Metanephros (tissue), 2 donors: ENCODE data around the gene RPS6KB2. TPM values are rescaled to one million over a fixed set of nuclear protein-coding genes. Genes with fewer than 3 reads are reported as not detected.

Experiments
- small RNA-seq: library from RNA; depleted of rRNA; stranded (forward); fragments of <200 nt; gene quantifications from one replicate; pipeline ENCODE3, GENCODE V24; 2014; ENCODE audit warnings: low replicate concordance
- total RNA-seq: library from RNA; depleted of rRNA; stranded (reverse); fragments of >200 nt; gene quantifications from one replicate; pipeline ENCODE4 v1.2.3, GENCODE V29; 2014

RPS6KB2 gene
- 35.5 TPM for total RNA-seq

GRCh38 chr11:67428052-67429001 lies at the start of gene RPS6KB2:
RPS6KB2 (plus strand) TSS chr11:67428494; CDS start chr11:67428546, 52 bp downstream.

GRCh38 chr11:67391304-67392182 lies 36.8 kb upstream of the RPS6KB2 start, which contains the start of gene RAD9A:
RAD9A (plus strand) TSS chr11:67391986; CDS start chr11:67392045, 59 bp downstream.

GRCh38 chr11:67401495-67402191 lies 26.7 kb upstream of the RPS6KB2 start, which contains the start of gene PPP1CA:
PPP1CA (minus strand) TSS chr11:67401858; CDS start chr11:67401782, 76 bp downstream.

GRCh38 chr11:67415501-67416304 lies 12.6 kb upstream of the RPS6KB2 start, which contains the start of gene CARNS1:
CARNS1 (plus strand) TSS chr11:67415678; CDS start chr11:67416200, 522 bp downstream.

GRCh38 chr11:67437082-67437808 lies 9.0 kb downstream of the RPS6KB2 start, which contains the start of gene PTPRCAP:
PTPRCAP (minus strand) TSS chr11:67437682; CDS start chr11:67437619, 63 bp downstream.

GRCh38 chr11:67452141-67452952 lies 24.1 kb downstream of the RPS6KB2 start, which contains the start of gene GPR152:
GPR152 (minus strand) TSS chr11:67452729; CDS start chr11:67452724, 5 bp downstream.

GRCh38 chr11:67455054-67455453 lies 26.8 kb downstream of the RPS6KB2 start, which contains the start of gene CABP4:
CABP4 (plus strand) TSS chr11:67455354; CDS start chr11:67455424, 70 bp downstream.

GRCh38 chr11:67468759-67469507 lies 40.6 kb downstream of the RPS6KB2 start, which contains the start of gene TMEM134:
TMEM134 (minus strand) TSS chr11:67469251; CDS start chr11:67469192, 59 bp downstream.

GRCh38 chr11:67482827-67483798 lies 54.8 kb downstream of the RPS6KB2 start, which contains the start of gene AIP:
AIP (plus strand) TSS chr11:67483026; CDS start chr11:67483159, 133 bp downstream.

Small RNA genes within 50 kb of the gene (small RNA-seq; reads per million reads assigned to genes)
- not detected for gene RNU6-1238P

Other genes starting within 250 kb of the RPS6KB2 start
- 39.3 TPM for gene GRK2, start 162.0 kb upstream of the RPS6KB2 start, total RNA-seq
- 52.0 TPM for gene ANKRD13D, start 139.2 kb upstream of the RPS6KB2 start, total RNA-seq
- gene SSH3, start 125.0 kb upstream of the RPS6KB2 start, total RNA-seq: 22.5 TPM
- 15.9 TPM for gene POLD4, start 74.9 kb upstream of the RPS6KB2 start, total RNA-seq
- gene CLCF1, start 54.9 kb upstream of the RPS6KB2 start, total RNA-seq: 3.5 TPM
- 22.3 TPM for gene RAD9A, start 36.5 kb upstream of the RPS6KB2 start, total RNA-seq
- gene PPP1CA, start 26.6 kb upstream of the RPS6KB2 start, total RNA-seq: 144 TPM
- 4.9 TPM for gene TBC1D10C, start 24.4 kb upstream of the RPS6KB2 start, total RNA-seq
- gene CARNS1, start 12.8 kb upstream of the RPS6KB2 start, total RNA-seq: 8.8 TPM
- 2.5 TPM for gene PTPRCAP, start 9.2 kb downstream of the RPS6KB2 start, total RNA-seq
- 89.6 TPM for gene CORO1B, start 15.0 kb downstream of the RPS6KB2 start, total RNA-seq
- gene GPR152, start 24.2 kb downstream of the RPS6KB2 start, total RNA-seq: not detected
- gene CABP4, start 26.9 kb downstream of the RPS6KB2 start, total RNA-seq: 0.58 TPM
- 56.6 TPM for gene TMEM134, start 40.8 kb downstream of the RPS6KB2 start, total RNA-seq
- gene AIP, start 54.5 kb downstream of the RPS6KB2 start, total RNA-seq: 65.4 TPM
- 60.2 TPM for gene PITPNM1, start 76.9 kb downstream of the RPS6KB2 start, total RNA-seq
- 38.0 TPM for gene CDK2AP2, start 79.7 kb downstream of the RPS6KB2 start, total RNA-seq
- not detected for gene CABP2, start 95.0 kb downstream of the RPS6KB2 start, total RNA-seq
- 811 TPM for gene GSTP1, start 155.3 kb downstream of the RPS6KB2 start, total RNA-seq
- 205 TPM for gene NDUFV1, start 178.4 kb downstream of the RPS6KB2 start, total RNA-seq
- gene NUDT8, start 201.4 kb downstream of the RPS6KB2 start, total RNA-seq: 10.9 TPM
- gene TBX10, start 211.3 kb downstream of the RPS6KB2 start, total RNA-seq: not detected
- gene ACY3, start 222.2 kb downstream of the RPS6KB2 start, total RNA-seq: 9.1 TPM
- 2.1 TPM for gene ALDH3B2, start 246.1 kb downstream of the RPS6KB2 start, total RNA-seq